GM12872 (cell line): ENCODE measurements around the gene DYSF.

Experiments
- CTCF ChIP-seq: IDR thresholded peaks from 3 replicates; pipeline ENCODE4 v1.5.1; 2011; ENCODE audit warnings: low read depth, mild to moderate bottlenecking, low read length, moderate library complexity; ENCODE audit not compliant: insufficient read depth

The DYSF gene

DNA sequence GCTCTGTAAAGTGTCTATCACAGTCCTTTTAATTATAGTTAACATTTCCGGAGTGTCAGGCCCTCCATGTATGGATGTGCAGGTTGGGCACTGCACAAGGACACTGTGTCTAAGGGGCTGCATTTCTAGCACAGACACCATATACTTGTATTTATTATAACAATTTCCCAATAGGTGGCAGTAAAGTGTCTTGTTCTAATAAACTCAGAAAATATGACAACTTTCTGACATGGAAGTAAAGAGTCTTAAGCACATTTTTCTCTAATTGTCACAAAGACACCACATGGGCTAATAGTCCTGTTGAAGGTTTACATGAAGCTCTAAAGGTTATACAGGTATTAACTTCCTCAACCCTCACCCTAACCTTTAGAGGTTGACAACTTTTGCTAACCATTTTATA, 156.6 kb downstream of the DYSF start:
- no peak for TF ChIP-seq CTCF

GRCh38 chr2:71610671-71611070, 157.3 kb downstream of the DYSF start:
- no peak for TF ChIP-seq CTCF

DNA sequence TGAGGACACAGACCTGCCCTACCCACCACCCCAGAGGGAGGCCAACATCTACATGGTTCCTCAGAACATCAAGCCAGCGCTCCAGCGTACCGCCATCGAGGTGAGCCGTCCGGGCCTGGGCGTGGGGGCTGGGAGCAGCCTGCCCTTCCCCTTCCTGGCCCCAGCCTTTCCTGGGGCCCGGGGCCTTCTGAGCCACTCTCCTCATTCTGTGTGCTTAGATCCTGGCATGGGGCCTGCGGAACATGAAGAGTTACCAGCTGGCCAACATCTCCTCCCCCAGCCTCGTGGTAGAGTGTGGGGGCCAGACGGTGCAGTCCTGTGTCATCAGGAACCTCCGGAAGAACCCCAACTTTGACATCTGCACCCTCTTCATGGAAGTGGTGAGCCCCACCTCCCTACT, 157.9 kb downstream of the DYSF start:
- TF ChIP-seq CTCF, result no peak

DNA sequence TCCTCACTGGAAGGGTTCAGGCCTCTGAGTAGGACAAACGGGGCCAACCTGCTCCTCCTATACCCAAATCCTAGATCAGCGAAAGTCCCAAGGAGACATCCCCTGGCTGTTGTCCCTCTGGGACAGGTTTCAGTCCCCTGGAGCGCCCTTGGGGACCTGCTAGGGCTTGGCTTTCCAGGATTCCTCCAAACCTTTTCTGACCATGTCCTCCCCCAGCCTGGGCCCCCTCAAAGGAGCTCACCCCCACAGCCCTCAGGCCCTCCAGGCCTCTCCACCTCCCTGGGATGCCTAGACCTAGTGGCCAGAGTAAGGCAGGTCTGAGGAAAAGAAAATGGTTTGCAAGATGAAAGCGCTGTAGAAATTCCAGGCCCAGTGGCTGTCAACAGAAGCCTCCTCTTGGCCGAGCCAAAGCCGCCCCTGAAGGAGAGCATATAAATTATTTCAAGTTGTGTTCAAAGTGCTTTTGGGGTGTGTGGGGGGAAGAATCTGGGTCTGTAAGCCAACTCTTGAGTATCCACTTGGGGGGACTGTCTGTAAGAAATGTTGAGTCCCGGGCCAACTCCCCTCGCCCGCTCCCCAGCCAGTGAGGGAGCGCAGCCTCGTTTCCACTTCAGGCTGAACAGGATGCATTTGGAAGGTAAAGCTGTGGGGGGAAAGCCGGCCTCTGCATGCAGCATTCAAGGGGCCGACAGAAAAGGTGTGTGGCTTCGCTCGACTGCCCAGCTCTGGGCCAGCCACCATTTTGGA, 158.6 kb downstream of the DYSF start:
- TF ChIP-seq CTCF, result no peak

DNA sequence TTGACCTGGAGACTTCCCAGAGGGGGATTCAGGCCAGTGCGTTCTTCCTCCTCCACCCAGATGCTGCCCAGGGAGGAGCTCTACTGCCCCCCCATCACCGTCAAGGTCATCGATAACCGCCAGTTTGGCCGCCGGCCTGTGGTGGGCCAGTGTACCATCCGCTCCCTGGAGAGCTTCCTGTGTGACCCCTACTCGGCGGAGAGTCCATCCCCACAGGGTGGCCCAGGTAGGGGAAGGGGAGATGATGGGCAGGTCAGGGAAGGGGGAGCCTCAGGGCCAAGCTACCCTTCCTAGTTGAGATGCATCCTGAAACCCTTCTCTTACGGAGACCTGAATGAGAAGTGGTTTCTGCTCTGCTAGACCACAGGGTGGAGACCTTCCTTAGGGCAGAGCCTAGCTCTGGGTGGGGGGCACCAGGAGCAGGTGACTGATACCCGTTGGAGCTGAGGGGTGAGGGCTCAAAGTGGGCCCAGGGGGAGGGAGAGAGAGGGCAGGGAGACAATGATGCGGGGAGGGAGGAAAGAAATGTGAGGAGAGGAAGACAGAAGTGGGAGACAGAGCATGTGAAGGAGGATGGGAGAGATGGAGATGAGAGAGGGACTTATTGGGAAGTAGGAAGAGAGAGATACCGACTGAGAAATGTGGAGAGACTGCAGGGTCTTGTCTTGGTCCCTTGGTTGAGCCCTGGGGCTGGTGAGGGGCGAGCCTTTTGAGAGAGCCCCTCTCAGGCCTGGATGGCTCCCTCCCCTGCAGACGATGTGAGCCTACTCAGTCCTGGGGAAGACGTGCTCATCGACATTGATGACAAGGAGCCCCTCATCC, 159.4 kb downstream of the DYSF start:
- no peak for TF ChIP-seq CTCF

- TF ChIP-seq CTCF, result no peak
Measured at GRCh38 chr2:71613403-71613952, 160.1 kb downstream of the DYSF start.

- no peak for TF ChIP-seq CTCF
Measured at GRCh38 chr2:71613953-71614925, 160.9 kb downstream of the DYSF start.
